SU-DHL-6 (cell line): ENCODE results near the gene NRG4.

Experiments used
- H2AFZ ChIP-seq: fragments of 200-600 bp; sonication (generic); 2 replicates; pipeline ENCODE4 v1.6.1; 2014; ENCODE audit warnings: low read depth, mild to moderate bottlenecking, moderate library complexity, mixed read lengths, antibody characterized with exemption, low read length; ENCODE audit not compliant: severe bottlenecking
- H3F3A ChIP-seq: fragments of 200-600 bp; shearing (Covaris generic); 2 replicates; pipeline ENCODE4 v1.6.0; 2016; ENCODE audit warnings: antibody characterized with exemption, mild to moderate bottlenecking; ENCODE audit not compliant: insufficient read depth
- H3K27ac ChIP-seq: fragments of 200-600 bp; sonication (generic); 2 replicates; pipeline ENCODE4 v1.5.1; 2016; ENCODE audit warnings: low read depth, mild to moderate bottlenecking, low read length, moderate library complexity, mixed read lengths
- H3K27me3 ChIP-seq: fragments of 200-600 bp; sonication (generic), shearing (Covaris generic); 2 replicates; pipeline ENCODE4 v1.6.0; 2014; ENCODE audit warnings: mild to moderate bottlenecking, low read length
- H3K36me3 ChIP-seq: fragments of 200-600 bp; sonication (generic); 2 replicates; pipeline ENCODE4 v1.6.1; 2014; ENCODE audit warnings: mild to moderate bottlenecking, low read length, mixed read lengths
- H3K4me2 ChIP-seq: fragments of 300-600, 200-600 bp; shearing (Covaris generic), sonication (generic); 2 replicates; pipeline ENCODE4 v1.6.0; 2014; ENCODE audit warnings: low read length, low read depth, mild to moderate bottlenecking; ENCODE audit not compliant: poor library complexity, severe bottlenecking
- H3K4me3 ChIP-seq: fragments of 200-600 bp; sonication (generic); 2 replicates; pipeline ENCODE4 v1.5.1; 2014; ENCODE audit warnings: antibody characterized with exemption, low read length, mild to moderate bottlenecking, mixed read lengths; ENCODE audit not compliant: insufficient read depth, poor library complexity, severe bottlenecking
- H3K79me2 ChIP-seq: fragments of 200-600 bp; sonication (generic); 2 replicates; pipeline ENCODE4 v1.6.1; 2014; ENCODE audit warnings: mild to moderate bottlenecking, low read length, moderate library complexity; ENCODE audit not compliant: insufficient read depth
- H3K9ac ChIP-seq: fragments of 200-600 bp; sonication (generic); 2 replicates; pipeline ENCODE4 v1.7.0; 2014; ENCODE audit warnings: mild to moderate bottlenecking, low read length
- H3K9me2 ChIP-seq: fragments of 200-600 bp; sonication (generic); replicated peaks from 2 replicates; pipeline ENCODE4 v1.6.1; 2014; ENCODE audit warnings: low read length; ENCODE audit not compliant: insufficient read depth
- H3K9me3 ChIP-seq: fragments of 200-600 bp; sonication (generic); 2 replicates; pipeline ENCODE4 v1.6.1; 2014; ENCODE audit warnings: low read length, mixed read lengths; ENCODE audit not compliant: insufficient read depth
- H4K20me1 ChIP-seq: fragments of 200-600 bp; sonication (generic); 2 replicates; pipeline ENCODE4 v1.6.1; 2014; ENCODE audit warnings: low read depth, mild to moderate bottlenecking, antibody characterized with exemption, low read length, moderate library complexity, mixed read lengths
- EZH2phosphoT487 ChIP-seq: fragments of 200-600 bp; sonication (generic), shearing (Covaris generic); conservative IDR thresholded peaks from 2 replicates; pipeline ENCODE4 v1.6.1; 2018; ENCODE audit warnings: mild to moderate bottlenecking, antibody characterized with exemption, low read length, moderate library complexity, mixed read lengths
- TF ChIP-seq, protein P1 (sequence below): fragments of 200-600 bp; sonication (generic); IDR thresholded peaks from one replicate; pipeline ENCODE4 v1.5.1; 2017; ENCODE audit warnings: antibody characterized with exemption, mild to moderate bottlenecking, low read length, moderate library complexity; ENCODE audit not compliant: insufficient read depth, poor library complexity, severe bottlenecking

NRG4 gene

DNA sequence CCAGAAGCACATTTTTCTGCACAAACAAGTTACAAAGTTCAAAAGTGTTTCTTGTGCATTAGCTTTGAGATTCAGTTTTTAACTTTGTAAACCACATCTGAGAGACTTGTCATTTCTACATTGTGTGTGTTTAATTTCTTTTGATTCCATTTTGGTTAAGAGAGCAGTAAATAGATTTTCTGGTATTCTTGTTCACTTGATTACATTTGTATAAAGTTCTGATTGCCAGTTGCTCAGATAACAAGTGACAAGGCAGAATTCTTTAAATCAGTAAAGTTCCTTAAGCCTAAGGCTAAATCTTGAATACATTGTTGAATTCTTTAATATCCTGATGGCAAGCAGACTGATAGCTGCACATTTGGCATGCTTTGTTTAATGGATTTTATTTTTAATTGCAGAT, 111.6 kb downstream of the NRG4 start:
- TF ChIP-seq, protein P1, sequence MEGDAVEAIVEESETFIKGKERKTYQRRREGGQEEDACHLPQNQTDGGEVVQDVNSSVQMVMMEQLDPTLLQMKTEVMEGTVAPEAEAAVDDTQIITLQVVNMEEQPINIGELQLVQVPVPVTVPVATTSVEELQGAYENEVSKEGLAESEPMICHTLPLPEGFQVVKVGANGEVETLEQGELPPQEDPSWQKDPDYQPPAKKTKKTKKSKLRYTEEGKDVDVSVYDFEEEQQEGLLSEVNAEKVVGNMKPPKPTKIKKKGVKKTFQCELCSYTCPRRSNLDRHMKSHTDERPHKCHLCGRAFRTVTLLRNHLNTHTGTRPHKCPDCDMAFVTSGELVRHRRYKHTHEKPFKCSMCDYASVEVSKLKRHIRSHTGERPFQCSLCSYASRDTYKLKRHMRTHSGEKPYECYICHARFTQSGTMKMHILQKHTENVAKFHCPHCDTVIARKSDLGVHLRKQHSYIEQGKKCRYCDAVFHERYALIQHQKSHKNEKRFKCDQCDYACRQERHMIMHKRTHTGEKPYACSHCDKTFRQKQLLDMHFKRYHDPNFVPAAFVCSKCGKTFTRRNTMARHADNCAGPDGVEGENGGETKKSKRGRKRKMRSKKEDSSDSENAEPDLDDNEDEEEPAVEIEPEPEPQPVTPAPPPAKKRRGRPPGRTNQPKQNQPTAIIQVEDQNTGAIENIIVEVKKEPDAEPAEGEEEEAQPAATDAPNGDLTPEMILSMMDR: no peak
- no peak for TF ChIP-seq EZH2phosphoT487
- Histone ChIP-seq H3K9ac (no peak overlapping the region), H3K4me2 (no peak overlapping the region), H3K4me3 (no peak overlapping the region), H3K27ac (no peak overlapping the region), H3F3A (peaks cover 12% of the 10 kb centered on the region), H2AFZ (no peak overlapping the region), H3K36me3 (no peaks in the 10 kb centered on the region; the same call in 1 of the 2 replicates), H4K20me1 (no peaks in the 10 kb centered on the region), H3K27me3 (no peaks in the 10 kb centered on the region), H3K9me3 (no peaks in the 10 kb centered on the region), H3K9me2 (no peaks in the 10 kb centered on the region), H3K79me2 (peaks cover 16% of the 10 kb centered on the region)

DNA sequence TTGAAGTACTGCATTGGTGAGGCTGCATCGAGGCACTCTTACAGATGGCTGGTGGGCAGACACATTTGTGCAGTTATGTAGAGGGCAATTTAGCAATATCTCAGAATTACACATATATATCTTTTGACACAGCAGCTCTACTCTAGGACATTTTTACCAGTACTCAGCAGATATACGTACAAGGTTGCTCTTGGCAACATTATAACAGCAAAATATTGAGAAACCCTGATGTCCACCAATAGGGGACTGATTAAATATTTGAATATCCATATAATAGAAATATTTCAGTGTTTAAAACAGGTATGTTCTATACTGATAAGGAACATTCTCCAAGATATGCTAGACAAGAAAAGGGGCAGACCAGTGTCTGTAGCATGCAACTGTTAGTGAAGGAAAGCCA, 116.5 kb downstream of the NRG4 start:
- TF ChIP-seq EZH2phosphoT487: no peak
- TF ChIP-seq, protein P1: no peak
- Histone ChIP-seq H3K9me3 (no peaks in the 10 kb centered on the region), H2AFZ (no peak overlapping the region), H3K27ac (no peak overlapping the region), H3K4me2 (no peak overlapping the region), H4K20me1 (no peaks in the 10 kb centered on the region), H3K36me3 (peaks cover 3% of the 10 kb centered on the region; the same call in 1 of the 2 replicates), H3K9me2 (no peaks in the 10 kb centered on the region), H3K27me3 (no peaks in the 10 kb centered on the region), H3K79me2 (no peaks in the 10 kb centered on the region), H3K9ac (no peak overlapping the region), H3K4me3 (no peak overlapping the region), H3F3A (peaks cover 7% of the 10 kb centered on the region; the same call in 1 of the 2 replicates)

DNA sequence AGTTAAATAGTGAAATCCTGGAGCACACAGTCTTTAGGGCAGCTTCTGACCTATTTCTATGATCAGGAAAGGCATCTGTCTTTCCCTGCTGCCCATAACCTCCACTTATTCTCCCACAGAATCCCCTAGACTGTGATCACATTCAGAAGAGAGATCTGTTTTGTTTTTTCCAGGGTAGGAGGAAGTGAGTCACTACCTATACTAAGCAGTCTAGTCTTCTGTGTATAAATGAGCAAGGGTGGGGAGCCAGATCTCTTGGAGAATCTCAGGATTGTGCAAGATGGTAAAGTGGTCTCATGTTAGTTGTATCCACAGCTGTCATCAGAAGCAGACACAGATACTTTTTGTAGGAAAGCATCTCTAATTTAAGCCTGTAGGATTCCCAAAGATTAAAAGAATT, 120.3 kb downstream of the NRG4 start:
- TF ChIP-seq, protein P1: no peak
- no peaks in the 10 kb centered on the region for H3K9me2 ChIP-seq
- peaks cover 3% of the 10 kb centered on the region for H3K36me3 ChIP-seq

More for the DNA sequence above, 120.3 kb downstream of the NRG4 start:
- H3K27ac ChIP-seq: no peak overlapping the region
- no peak overlapping the region for H3K4me3 ChIP-seq
- no peaks in the 10 kb centered on the region for H4K20me1 ChIP-seq
- H3K27me3 ChIP-seq: no peaks in the 10 kb centered on the region
- H3K9me3 ChIP-seq: no peaks in the 10 kb centered on the region
- peaks cover 4% of the 10 kb centered on the region; the same call in 1 of the 2 replicates for H3F3A ChIP-seq
- no peaks in the 10 kb centered on the region for H3K79me2 ChIP-seq
- no peak overlapping the region for H3K9ac ChIP-seq
- no peak overlapping the region for H3K4me2 ChIP-seq
- no peak overlapping the region for H2AFZ ChIP-seq
